Osteocyte (in vitro differentiated cells): Measurements from ENCODE around the gene ZDHHC14. TPM values are rescaled to one million over a fixed set of nuclear protein-coding genes. Genes with fewer than 3 reads are reported as not detected.
A peak's percentile ranks its signal among the peaks of the same experiment; 100 is the strongest.
"Not testable (repeated sequence)": the region's sequence is repeated elsewhere in the genome, so short reads cannot be mapped to it uniquely, and the experiment has no call there.

Experiments
- DNase-seq: peaks from one replicate; pipeline ENCODE4 v3.0.0; 2021; ENCODE audit warnings: mixed read lengths; ENCODE audit not compliant: unreplicated experiment; ENCODE audit errors: extremely low spot score
- H3K27ac Mint-ChIP-seq: one replicate; pipeline ENCODE4 v1.8.0; 2021; ENCODE audit warnings: mild to moderate bottlenecking, mixed read lengths; ENCODE audit not compliant: unreplicated experiment
- H3K27me3 Mint-ChIP-seq: one replicate; pipeline ENCODE4 v1.8.0; 2021; ENCODE audit warnings: mixed read lengths; ENCODE audit not compliant: unreplicated experiment
- H3K36me3 Mint-ChIP-seq: one replicate; pipeline ENCODE4 v1.8.0; 2021; ENCODE audit warnings: mixed read lengths; ENCODE audit not compliant: unreplicated experiment
- H3K4me1 Mint-ChIP-seq: one replicate; pipeline ENCODE4 v1.8.0; 2021; ENCODE audit warnings: mixed read lengths; ENCODE audit not compliant: unreplicated experiment
- H3K4me3 Mint-ChIP-seq: one replicate; pipeline ENCODE4 v1.8.0; 2021; ENCODE audit warnings: mild to moderate bottlenecking, moderate library complexity, mixed read lengths; ENCODE audit not compliant: unreplicated experiment
- H3K9me3 Mint-ChIP-seq: one replicate; pipeline ENCODE4 v1.8.0; 2021; ENCODE audit warnings: mixed read lengths; ENCODE audit not compliant: unreplicated experiment
- CTCF ChIP-seq: fragments of 200-600 bp; sonication (generic); IDR thresholded peaks from 2 replicates; pipeline ENCODE4 v1.5.0; 2021; ENCODE audit warnings: antibody characterized with exemption, mild to moderate bottlenecking, moderate library complexity
- total RNA-seq: library from RNA; stranded (reverse); gene quantifications from 2 replicates; pipeline ENCODE4 v1.2.1, GENCODE V29; 2021

Gene ZDHHC14
- total RNA-seq, 1 donor from 2014 or later, result 9.1 TPM

DNA sequence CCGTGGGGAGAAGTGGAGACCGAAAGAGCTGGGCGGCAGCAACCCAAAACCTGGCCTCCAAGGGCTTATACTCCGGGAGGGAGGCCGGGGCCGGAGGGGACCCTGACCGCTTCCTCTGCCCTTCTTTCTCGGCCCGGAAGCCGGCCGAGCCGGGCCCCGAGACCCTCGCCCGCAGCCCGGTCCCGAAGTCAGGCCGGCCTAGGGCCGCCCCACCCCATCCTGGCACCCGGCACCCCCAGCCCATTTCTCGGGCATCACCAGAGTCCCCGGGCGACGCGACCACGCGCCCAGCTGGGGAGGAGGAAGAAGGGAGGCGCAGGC is 572 bp upstream of the ZDHHC14 start:
- Mint-ChIP-seq H3K27me3 (no peaks in the 10 kb centered on the region), H3K4me3 (peak overlapping the region; percentile 91), H3K36me3 (no peaks in the 10 kb centered on the region), H3K4me1 (peaks cover 21% of the 10 kb centered on the region), H3K9me3 (no peaks in the 10 kb centered on the region), H3K27ac (peak overlapping the region; percentile 69)
- DNase-seq, result no peak
- TF ChIP-seq CTCF, result no peak

- TF ChIP-seq CTCF, result peak; percentile 1
- H3K36me3 Mint-ChIP-seq, result no peaks in the 10 kb centered on the region
- H3K9me3 Mint-ChIP-seq, result no peaks in the 10 kb centered on the region
- H3K4me3 Mint-ChIP-seq, result peak overlapping the region; percentile 84
- no peaks in the 10 kb centered on the region for H3K27me3 Mint-ChIP-seq
- H3K4me1 Mint-ChIP-seq, result peaks cover 21% of the 10 kb centered on the region
- DNase-seq, result no peak
- H3K27ac Mint-ChIP-seq, result peak overlapping the region; percentile 66
Observed at GRCh38 chr6:157381631-157382621, 936 bp downstream of the ZDHHC14 start.

- H3K27me3 Mint-ChIP-seq, result no peaks in the 10 kb centered on the region
- DNase-seq, result no peak
- no peaks in the 10 kb centered on the region for H3K9me3 Mint-ChIP-seq
- H3K36me3 Mint-ChIP-seq, result no peaks in the 10 kb centered on the region
- H3K27ac Mint-ChIP-seq, result no peak overlapping the region
- peak overlapping the region; percentile 84 for H3K4me3 Mint-ChIP-seq
- TF ChIP-seq CTCF, result no peak
- peaks cover 21% of the 10 kb centered on the region for H3K4me1 Mint-ChIP-seq
Observed at GRCh38 chr6:157382821-157383220, 1.8 kb downstream of the ZDHHC14 start.

GRCh38 chr6:157383471-157383870 is 2.5 kb downstream of the ZDHHC14 start:
- TF ChIP-seq CTCF, result no peak
- no peak overlapping the region for H3K4me3 Mint-ChIP-seq
- no peaks in the 10 kb centered on the region for H3K36me3 Mint-ChIP-seq

GRCh38 chr6:157384962-157385361 is 4.0 kb downstream of the ZDHHC14 start:
- H3K36me3 Mint-ChIP-seq, DNase-seq, H3K27ac Mint-ChIP-seq, H3K4me3 Mint-ChIP-seq, H3K27me3 Mint-ChIP-seq: not testable (repeated sequence)
- Mint-ChIP-seq H3K4me1 (peaks cover 14% of the 10 kb centered on the region), H3K9me3 (peaks cover 11% of the 10 kb centered on the region)

More at GRCh38 chr6:157383471-157383870, 2.5 kb downstream of the ZDHHC14 start:
- no peaks in the 10 kb centered on the region for H3K9me3 Mint-ChIP-seq
- no peak for DNase-seq
- no peaks in the 10 kb centered on the region for H3K27me3 Mint-ChIP-seq
- H3K27ac Mint-ChIP-seq, result no peak overlapping the region
- H3K4me1 Mint-ChIP-seq, result peaks cover 21% of the 10 kb centered on the region
